Measurements from ENCODE around the gene TMEM106A. TPM values are rescaled to one million over a fixed set of nuclear protein-coding genes. Genes with fewer than 3 reads are reported as not detected.

Gene TMEM106A
- polyA plus RNA-seq, 5 donors, result 9.1 to 12.0 (median 11.0) TPM

Other genes with a start within 250 kb of the TMEM106A start
- 10 to 100 TPM; 60.1 to 83.9 (median 66.5) TPM for gene AARSD1, start 247.4 kb upstream of the TMEM106A start, polyA plus RNA-seq (ENCODE audit: insufficient read depth in 1 of 5, insufficient read length in 5 of 5, low replicate concordance in 1 of 5)
- gene PTGES3L, start 231.8 kb upstream of the TMEM106A start, polyA plus RNA-seq (ENCODE audit: insufficient read depth in 1 of 5, insufficient read length in 5 of 5, low replicate concordance in 1 of 5), result 1 to 10 TPM; 1.8 to 5.2 (median 2.1) TPM
- 10 to 100 TPM; 10.1 to 12.6 (median 10.6) TPM for gene RUNDC1, start 231.3 kb upstream of the TMEM106A start, polyA plus RNA-seq (ENCODE audit: insufficient read depth in 1 of 5, insufficient read length in 5 of 5, low replicate concordance in 1 of 5)
- gene RPL27, start 213.5 kb upstream of the TMEM106A start, polyA plus RNA-seq (ENCODE audit: insufficient read depth in 1 of 5, insufficient read length in 5 of 5, low replicate concordance in 1 of 5), result 1,000 to 10,000 TPM; 1,519 to 2,134 (median 1,704) TPM
- gene IFI35, start 205.1 kb upstream of the TMEM106A start, polyA plus RNA-seq (ENCODE audit: insufficient read depth in 1 of 5, insufficient read length in 5 of 5, low replicate concordance in 1 of 5), result 10 to 100 TPM; 14.6 to 20.5 (median 16.0) TPM
- 100 to 1,000 TPM; 105 to 148 (median 128) TPM for gene VAT1, start 189.5 kb upstream of the TMEM106A start, polyA plus RNA-seq (ENCODE audit: insufficient read depth in 1 of 5, insufficient read length in 5 of 5, low replicate concordance in 1 of 5)
- gene RND2, start 186.6 kb upstream of the TMEM106A start, polyA plus RNA-seq (ENCODE audit: insufficient read depth in 1 of 5, insufficient read length in 5 of 5, low replicate concordance in 1 of 5), result 1 to 10 TPM; 1.6 to 2.2 (median 1.9) TPM
- gene BRCA1, start 86.5 kb upstream of the TMEM106A start, polyA plus RNA-seq (ENCODE audit: insufficient read depth in 1 of 5, insufficient read length in 5 of 5, low replicate concordance in 1 of 5), result 10 to 100 TPM; 10.4 to 24.6 (median 17.4) TPM
- 100 to 1,000 TPM in 4 of 5 donors, 10 to 100 TPM in 1; 80.4 to 126 (median 108) TPM for gene NBR1, start 40.7 kb upstream of the TMEM106A start, polyA plus RNA-seq (ENCODE audit: insufficient read depth in 1 of 5, insufficient read length in 5 of 5, low replicate concordance in 1 of 5)
- gene CCDC200, start 16.7 kb downstream of the TMEM106A start, polyA plus RNA-seq (ENCODE audit: insufficient read depth in 1 of 5, insufficient read length in 5 of 5, low replicate concordance in 1 of 5), result 10 to 100 TPM in 4 of 5 donors, 1 to 10 TPM in 1; 8.8 to 19.9 (median 16.0) TPM
- gene RNU2-1, start 22.1 kb downstream of the TMEM106A start, polyA plus RNA-seq (ENCODE audit: insufficient read depth in 1 of 5, insufficient read length in 5 of 5, low replicate concordance in 1 of 5), result 1 to 10 TPM in 2 of 5 donors, under 1 TPM in 1, not detected in 2; 0.67 to 1.5 (median 1.2) TPM
- 10 to 100 TPM in 1 of 5 donors, 1 to 10 TPM in 4; 6.8 to 10.5 (median 9.5) TPM for gene ARL4D, start 187.1 kb downstream of the TMEM106A start, polyA plus RNA-seq (ENCODE audit: insufficient read depth in 1 of 5, insufficient read length in 5 of 5, low replicate concordance in 1 of 5)